Breast epithelium (tissue), 4 donors: Measurements from ENCODE around the gene SMCR8. TPM values are rescaled to one million over a fixed set of nuclear protein-coding genes. Genes with fewer than 3 reads are reported as not detected.
"Not testable (repeated sequence)": the region's sequence is repeated elsewhere in the genome, so short reads cannot be mapped to it uniquely, and the experiment has no call there.

Source experiments
- DNase-seq, 2 donors: peaks; one replicate each; pipeline ENCODE4 v3.0.0-alpha.2; 2019; ENCODE audit warnings: low spot score in 2 of 2
- H3K27ac ChIP-seq, 2 donors: fragments of 200-600 bp; sonication (generic) in 1 of 2; one replicate each; pipeline ENCODE4 v1.5.1; 2016 to 2019; ENCODE audit warnings: mild to moderate bottlenecking in 1 of 2
- H3K27me3 ChIP-seq, 2 donors: fragments of 200-600 bp; sonication (generic) in 1 of 2; one replicate each; pipeline versions ENCODE4 v1.5.1 to v1.6.0; 2017 to 2019; ENCODE audit warnings: control low read depth in 1 of 2, mild to moderate bottlenecking in 1 of 2
- H3K36me3 ChIP-seq: fragments of 200-600 bp; one replicate; pipeline ENCODE4 v1.5.1; 2019
- H3K4me1 ChIP-seq, 2 donors: fragments of 200-600 bp; sonication (generic); one replicate each; pipeline ENCODE4 v1.5.1; 2016 to 2019; ENCODE audit warnings: control low read depth in 1 of 2
- H3K4me3 ChIP-seq, 3 donors: fragments of 200-600 bp; sonication (generic); 1 replicate in 2 of 3; 2 replicates in 1 of 3; pipeline ENCODE4 v1.5.1; 2016 to 2019; ENCODE audit warnings: mild to moderate bottlenecking in 3 of 3, moderate library complexity in 2 of 3
- H3K9me3 ChIP-seq, 2 donors: fragments of 200-600 bp; sonication (generic) in 1 of 2; one replicate each; pipeline ENCODE4 v1.5.1; 2016 to 2019; ENCODE audit warnings: control low read depth in 1 of 2
- CTCF ChIP-seq, 3 donors: fragments of 450-650 bp; IDR thresholded peaks; one replicate each; pipeline ENCODE4 v1.5.1; 2016 to 2017; ENCODE audit warnings: antibody characterized with exemption in 3 of 3, mild to moderate bottlenecking in 3 of 3, moderate library complexity in 3 of 3
- POLR2A ChIP-seq: fragments of 450-650 bp; IDR thresholded peaks from one replicate; pipeline ENCODE4 v1.6.1; 2016; ENCODE audit warnings: antibody characterized with exemption, mild to moderate bottlenecking, moderate library complexity
- POLR2AphosphoS5 ChIP-seq, 3 donors: sonication (generic); formaldehyde crosslinking; IDR thresholded peaks; one replicate each; pipeline ENCODE4 v1.6.1; 2017; ENCODE audit warnings: antibody characterized with exemption in 3 of 3
- intact Hi-C: fragments of 100-400 bp; cut with DNase I; formaldehyde crosslinking; loops from one replicate; pipeline ENCODE4 v1.15.1; 2023; ENCODE audit warnings: low total_unique reads
- total RNA-seq, 3 donors: library from RNA; depleted of rRNA; stranded (reverse); fragments of >200 nt; gene quantifications; one replicate each; pipeline ENCODE4 v1.1.0, GENCODE V29; 2016

SMCR8 gene
- total RNA-seq, 3 donors from 2014 or later = 16.4 to 20.9 (median 16.8) TPM

GRCh38 chr17:18368946-18369345 lies 53.9 kb downstream of the SMCR8 start:
- no peak overlapping the region for H3K27ac ChIP-seq
- H3K4me1 ChIP-seq = no peaks in the 10 kb centered on the region
- intact Hi-C loops = no loop called here
- no peaks in the 10 kb centered on the region for H3K36me3 ChIP-seq
- TF ChIP-seq POLR2AphosphoS5 (IDR thresholded peaks at IDR 0.05) (no peak), POLR2A (no peak)
- DNase-seq = no peak
- no peak overlapping the region for H3K4me3 ChIP-seq
- H3K27me3 ChIP-seq = no peaks in the 10 kb centered on the region
- no peaks in the 10 kb centered on the region for H3K9me3 ChIP-seq

- intact Hi-C loops = no loop called here
These were observed 55.7 kb downstream of the SMCR8 start for GRCh38 chr17:18370761-18371160.

GRCh38 chr17:18371455-18371854 lies 56.4 kb downstream of the SMCR8 start:
- Histone ChIP-seq H3K4me1 (no peaks in the 10 kb centered on the region), H3K27ac (no peak overlapping the region), H3K4me3 (no peak overlapping the region), H3K27me3 (no peaks in the 10 kb centered on the region), H3K36me3 (no peaks in the 10 kb centered on the region), H3K9me3 (peaks cover 0 to 6% of the 10 kb centered on the region in 2 donors)
- DNase-seq = no peak
- intact Hi-C loops = no loop called here
- no peak for TF ChIP-seq POLR2A
- TF ChIP-seq CTCF (IDR thresholded peaks at IDR 0.05) = no peak
- TF ChIP-seq POLR2AphosphoS5 (IDR thresholded peaks at IDR 0.05) = no peak

More at GRCh38 chr17:18370761-18371160, 55.7 kb downstream of the SMCR8 start:
- Histone ChIP-seq H3K36me3 (no peaks in the 10 kb centered on the region), H3K27ac (no peak overlapping the region), H3K4me1 (no peaks in the 10 kb centered on the region), H3K9me3 (peaks cover 0 to 6% of the 10 kb centered on the region in 2 donors), H3K27me3 (no peaks in the 10 kb centered on the region), H3K4me3 (no peak overlapping the region)
- no peak for TF ChIP-seq POLR2A
- no peak for TF ChIP-seq POLR2AphosphoS5 (IDR thresholded peaks at IDR 0.05)
- no peak for TF ChIP-seq CTCF (IDR thresholded peaks at IDR 0.05)
- DNase-seq = no peak

GRCh38 chr17:18373181-18373580 lies 58.1 kb downstream of the SMCR8 start:
- H3K4me3 ChIP-seq, H3K9me3 ChIP-seq, H3K27ac ChIP-seq, H3K27me3 ChIP-seq, intact Hi-C loops, H3K4me1 ChIP-seq, H3K36me3 ChIP-seq, DNase-seq: not testable (repeated sequence)

- no peaks in the 10 kb centered on the region for H3K36me3 ChIP-seq
- peaks cover 0 to 6% of the 10 kb centered on the region in 2 donors for H3K9me3 ChIP-seq
- TF ChIP-seq CTCF (IDR thresholded peaks at IDR 0.05) = no peak
- no peak for TF ChIP-seq POLR2AphosphoS5 (IDR thresholded peaks at IDR 0.05)
- TF ChIP-seq POLR2A = no peak
- peaks cover 0 to 6% of the 10 kb centered on the region in 2 donors for H3K4me1 ChIP-seq
- intact Hi-C loops = no loop called here
- no peak for DNase-seq
- no peak overlapping the region for H3K27ac ChIP-seq
- H3K4me3 ChIP-seq = no peak overlapping the region
- no peaks in the 10 kb centered on the region for H3K27me3 ChIP-seq
These were observed 59.1 kb downstream of the SMCR8 start for GRCh38 chr17:18374216-18374615.

Other genes starting within 250 kb of the SMCR8 start
- 10 to 100 TPM; 36.4 to 42.0 (median 40.3) TPM for gene DRG2, start 227.3 kb upstream of the SMCR8 start, total RNA-seq
- gene MYO15A, start 206.5 kb upstream of the SMCR8 start, total RNA-seq = 1 to 10 TPM; 1.2 to 2.9 (median 2.2) TPM
- 10 to 100 TPM; 80.0 to 90.0 (median 82.3) TPM for gene ALKBH5, start 131.5 kb upstream of the SMCR8 start, total RNA-seq
- 10 to 100 TPM; 16.0 to 21.6 (median 18.4) TPM for gene LLGL1, start 89.7 kb upstream of the SMCR8 start, total RNA-seq
- 100 to 1,000 TPM; 235 to 298 (median 293) TPM for gene FLII, start 56.6 kb upstream of the SMCR8 start, total RNA-seq
- gene MIEF2, start 54.6 kb upstream of the SMCR8 start, total RNA-seq = 10 to 100 TPM in 2 of 3 donors, 1 to 10 TPM in 1; 9.8 to 29.6 (median 19.0) TPM
- 10 to 100 TPM; 25.9 to 46.5 (median 30.1) TPM for gene TOP3A, start 299 bp upstream of the SMCR8 start, total RNA-seq
- 100 to 1,000 TPM in 1 of 3 donors, 10 to 100 TPM in 2; 38.3 to 144 (median 47.1) TPM for gene SHMT1, start 48.3 kb downstream of the SMCR8 start, total RNA-seq
- gene EVPLL, start 62.5 kb downstream of the SMCR8 start, total RNA-seq = under 1 TPM in 2 of 3 donors, not detected in 1; 0.32 to 0.73 TPM
- gene LGALS9C, start 161.5 kb downstream of the SMCR8 start, total RNA-seq = 1 to 10 TPM in 1 of 3 donors, not detected in 2; 2.0 TPM